A549 (cell line): ENCODE data around the gene FGR. TPM values are rescaled to one million over a fixed set of nuclear protein-coding genes. Genes with fewer than 3 reads are reported as not detected.

Experiments
- ATAC-seq, 2 experiments: fragments of 200-7000 bp in 1 of 2; fragments of >200 bp in 1 of 2; cut with Nextera tagmentation in 1 of 2; cut with Tn5 transposase in 1 of 2; 3 replicates each; pipeline versions ENCODE4 v1.8.0 to v1.9.1; 2018 to 2020; ENCODE audit warnings: mild to moderate bottlenecking in 1 of 2, moderate library complexity in 1 of 2
- CTCF ChIA-PET: fragments of 300-600 bp; sonication (Branson Sonifier 250); formaldehyde crosslinking; extraction: SDS; loops from one replicate; lab custom pipeline; 2021; ENCODE audit warnings: antibody characterized with exemption, inconsistent platforms; lab: Yijun Ruan, JAX
- POLR2A ChIA-PET: fragments of 350-600 bp; formaldehyde crosslinking; extraction: SDS; loops from one replicate; lab custom pipeline; 2021; ENCODE audit warnings: antibody characterized with exemption, inconsistent platforms; lab: Yijun Ruan, JAX
- DNase-seq, 2 experiments: peaks; one replicate each; pipeline versions ENCODE4 v3.0.0 to v3.0.0-alpha.2; 2011 to 2016; ENCODE audit warnings: low read depth in 1 of 2, low spot score in 1 of 2
- FAIRE-seq: peaks from 2 replicates; lab custom pipeline; 2011; peaks lifted over from hg19 to GRCh38; lab: Jason Lieb, UNC
- H3K27ac ChIP-seq, 2 experiments: fragments of >200 bp; sonication (Bioruptor Twin); formaldehyde crosslinking; 3 replicates each; pipeline ENCODE4 v1.5.1; 2016 to 2017
- H3K4me1 ChIP-seq: fragments of >200 bp; sonication (Bioruptor Twin); formaldehyde crosslinking; 3 replicates; pipeline ENCODE4 v1.6.1; 2016
- H3K4me2 ChIP-seq: fragments of >200 bp; sonication (Bioruptor Twin); formaldehyde crosslinking; 3 replicates; pipeline ENCODE4 v1.6.1; 2016
- H3K4me3 ChIP-seq: fragments of >200 bp; sonication (Bioruptor Twin); formaldehyde crosslinking; 3 replicates; pipeline ENCODE4 v1.5.1; 2016
- H3K9me3 ChIP-seq: fragments of >200 bp; sonication (Bioruptor Twin); formaldehyde crosslinking; 3 replicates; pipeline ENCODE4 v1.6.1; 2016
- BHLHE40 ChIP-seq: IDR thresholded peaks from 2 replicates; pipeline ENCODE4 v1.6.1; 2012; ENCODE audit warnings: low read depth, low read length, inconsistent platforms
- CBX2 ChIP-seq: fragments of 200-600 bp; sonication (generic); IDR thresholded peaks from 2 replicates; pipeline ENCODE4 v1.6.1; 2016; ENCODE audit warnings: low read depth, mild to moderate bottlenecking, borderline replicate concordance
- CEBPB ChIP-seq, 2 experiments: fragments of >200 bp in 1 of 2; sonication (Bioruptor Twin) in 1 of 2; formaldehyde crosslinking in 1 of 2; IDR thresholded peaks; 2 replicates each; pipeline ENCODE4 v1.6.1; 2012 to 2016
- FOXS1 ChIP-seq: fragments of 250-450 bp; sonication (Bioruptor Pico); IDR thresholded peaks from 2 replicates; pipeline ENCODE4 v1.5.0; 2020; ENCODE audit warnings: mild to moderate bottlenecking, moderate library complexity
- HDAC2 ChIP-seq: fragments of 200-600 bp; sonication (generic); IDR thresholded peaks from 2 replicates; pipeline ENCODE4 v1.6.1; 2016
- HOXA7 ChIP-seq: fragments of 250-450 bp; sonication (Bioruptor Pico); IDR thresholded peaks from 2 replicates; pipeline ENCODE4 v1.5.0; 2020; ENCODE audit warnings: mild to moderate bottlenecking, moderate library complexity
- HOXB5 ChIP-seq: fragments of 250-450 bp; sonication (Bioruptor Pico); IDR thresholded peaks from 2 replicates; pipeline ENCODE4 v1.5.0; 2020; ENCODE audit warnings: mild to moderate bottlenecking, moderate library complexity
- JUNB ChIP-seq: fragments of >200 bp; sonication (Bioruptor Twin); formaldehyde crosslinking; IDR thresholded peaks from 2 replicates; pipeline ENCODE4 v1.6.1; 2016
- MAFK ChIP-seq: fragments of 450-650 bp; IDR thresholded peaks from 2 replicates; pipeline ENCODE4 v1.6.1; 2014; ENCODE audit not compliant: partially characterized antibody
- MYC ChIP-seq: IDR thresholded peaks from 2 replicates; pipeline ENCODE4 v1.6.1; 2012; ENCODE audit warnings: mild to moderate bottlenecking, inconsistent platforms, low read length, improper control_type of control experiment, borderline replicate concordance
- NR3C1 ChIP-seq: fragments of >200 bp; sonication (Bioruptor Twin); formaldehyde crosslinking; IDR thresholded peaks from 3 replicates; pipeline ENCODE4 v1.6.1; 2017
- POLR2A ChIP-seq: IDR thresholded peaks from 2 replicates; pipeline ENCODE4 v1.6.1; 2012; ENCODE audit warnings: mild to moderate bottlenecking, low read length
- RCOR1 ChIP-seq: fragments of 150-350 bp; IDR thresholded peaks from 2 replicates; pipeline ENCODE4 v1.6.1; 2014; ENCODE audit warnings: antibody characterized with exemption, low read length, low read depth
- RFX5 ChIP-seq: fragments of 450-650 bp; IDR thresholded peaks from 2 replicates; pipeline ENCODE4 v1.7.1; 2014; ENCODE audit warnings: antibody characterized with exemption, mild to moderate bottlenecking, moderate library complexity
- TP53 ChIP-seq: fragments of 250-450 bp; sonication (Bioruptor Pico); IDR thresholded peaks from 2 replicates; pipeline ENCODE4 v1.5.0; 2021; ENCODE audit warnings: mild to moderate bottlenecking, moderate library complexity
- ZNF302 ChIP-seq: fragments of 250-450 bp; sonication (Bioruptor Pico); IDR thresholded peaks from 2 replicates; pipeline ENCODE4 v1.9.0; 2021; ENCODE audit warnings: inconsistent platforms, mild to moderate bottlenecking, moderate library complexity
- ZSCAN20 ChIP-seq: fragments of 250-450 bp; sonication (Bioruptor Pico); IDR thresholded peaks from 2 replicates; pipeline ENCODE4 v1.8.0; 2022; ENCODE audit warnings: mild to moderate bottlenecking, moderate library complexity
- WGBS: methylation state at CpG from one replicate; pipeline ENCODE4 v1.1.6; 2017; ENCODE audit errors: missing lambda C conversion rate; 5-methylcytosine and 5-hydroxymethylcytosine counted together
- polyA plus RNA-seq, 4 experiments: library from polyadenylated mRNA; depleted of rRNA in 3 of 4; stranded (reverse); fragments of >200 nt; fragmentation: RNase III in 1 of 4; extraction: RNeasy Plus Mini Kit Qiagen cat#74134 plus additional on column Dnase treatment in 1 of 4; gene quantifications; 2 replicates in 3 of 4; 3 replicates in 1 of 4; pipeline ENCODE4 v1.2.3, GENCODE V29; 2011 to 2017
- TF ChIP-seq, protein P1 (sequence below): IDR thresholded peaks from 2 replicates; pipeline ENCODE4 v1.6.1; 2012
- TF ChIP-seq, protein P2 (sequence below): fragments of 250-450 bp; sonication (Bioruptor Pico); IDR thresholded peaks from 2 replicates; pipeline ENCODE4 v1.5.0; 2021; ENCODE audit warnings: mild to moderate bottlenecking, moderate library complexity, borderline replicate concordance
- TF ChIP-seq, protein P3 (sequence below): IDR thresholded peaks from 2 replicates; pipeline ENCODE4 v1.6.1; 2012
- TF ChIP-seq, protein P4 (sequence below): IDR thresholded peaks from 2 replicates; pipeline ENCODE4 v1.6.1; 2012; ENCODE audit warnings: low read depth, borderline replicate concordance
- TF ChIP-seq, protein P5 (sequence below): fragments of 200-600 bp; sonication (generic); IDR thresholded peaks from 2 replicates; pipeline ENCODE4 v1.6.1; 2016; ENCODE audit warnings: antibody characterized with exemption, mild to moderate bottlenecking, moderate library complexity
- TF ChIP-seq, protein P6 (sequence below): fragments of >200 bp; sonication (Bioruptor Twin); formaldehyde crosslinking; IDR thresholded peaks from 3 replicates; pipeline ENCODE4 v1.6.1; 2016

FGR gene
- polyA plus RNA-seq, 2 of the 4 experiments (the other 2 are of a cell fraction) = not detected

DNA sequence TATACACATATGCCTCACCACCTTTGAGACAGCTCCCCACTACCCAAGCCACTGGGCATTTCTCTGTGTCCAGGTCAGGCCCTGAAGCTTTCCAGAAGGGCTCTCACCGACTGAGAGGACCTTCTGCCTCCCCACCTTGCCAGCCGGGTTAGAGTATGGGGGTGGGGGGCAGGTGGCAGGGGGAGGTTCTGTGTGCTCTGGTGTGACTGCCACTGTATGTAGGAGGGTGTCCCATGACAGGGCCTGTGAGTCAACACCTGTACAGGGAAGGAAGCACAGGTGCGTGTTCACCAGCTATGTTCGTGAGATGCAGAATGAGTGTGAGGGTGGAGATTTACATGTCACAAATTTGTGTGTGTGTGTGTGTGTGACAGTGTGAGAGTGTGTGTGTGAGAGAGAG lies 38.0 kb downstream of the FGR start (continued):
- TF ChIP-seq NR3C1 (no peak), RCOR1 (no peak)

DNA sequence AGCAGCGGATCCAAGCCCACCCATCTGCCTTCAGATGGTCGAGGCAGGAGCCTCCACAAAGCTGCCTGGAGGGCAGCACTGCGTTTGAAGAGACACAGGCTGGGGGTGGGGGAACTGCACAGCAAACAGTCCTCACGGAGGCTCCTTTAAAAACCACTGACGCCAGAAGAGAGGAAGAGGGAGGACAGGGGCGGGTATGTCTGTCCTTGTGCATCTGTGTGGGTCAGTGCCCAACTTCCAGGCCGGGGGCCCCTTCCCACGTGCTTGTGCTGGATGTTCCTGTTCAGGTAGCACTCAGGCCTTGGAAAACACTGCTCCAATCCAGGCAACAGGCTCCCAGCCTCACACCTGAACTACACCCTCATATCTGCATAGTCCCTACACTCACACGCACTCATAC lies 38.7 kb downstream of the FGR start:
- TF ChIP-seq CBX2 (no peak), FOXS1 (CRISPR knock-in tag) (no peak), MYC (no peak), MAFK (no peak), HOXB5 (CRISPR knock-in tag) (no peak), RCOR1 (no peak), RFX5 (no peak), ZNF302 (CRISPR knock-in tag) (no peak)
- TF ChIP-seq, protein P1, sequence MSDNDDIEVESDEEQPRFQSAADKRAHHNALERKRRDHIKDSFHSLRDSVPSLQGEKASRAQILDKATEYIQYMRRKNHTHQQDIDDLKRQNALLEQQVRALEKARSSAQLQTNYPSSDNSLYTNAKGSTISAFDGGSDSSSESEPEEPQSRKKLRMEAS = no peak
- TF ChIP-seq, protein P2, sequence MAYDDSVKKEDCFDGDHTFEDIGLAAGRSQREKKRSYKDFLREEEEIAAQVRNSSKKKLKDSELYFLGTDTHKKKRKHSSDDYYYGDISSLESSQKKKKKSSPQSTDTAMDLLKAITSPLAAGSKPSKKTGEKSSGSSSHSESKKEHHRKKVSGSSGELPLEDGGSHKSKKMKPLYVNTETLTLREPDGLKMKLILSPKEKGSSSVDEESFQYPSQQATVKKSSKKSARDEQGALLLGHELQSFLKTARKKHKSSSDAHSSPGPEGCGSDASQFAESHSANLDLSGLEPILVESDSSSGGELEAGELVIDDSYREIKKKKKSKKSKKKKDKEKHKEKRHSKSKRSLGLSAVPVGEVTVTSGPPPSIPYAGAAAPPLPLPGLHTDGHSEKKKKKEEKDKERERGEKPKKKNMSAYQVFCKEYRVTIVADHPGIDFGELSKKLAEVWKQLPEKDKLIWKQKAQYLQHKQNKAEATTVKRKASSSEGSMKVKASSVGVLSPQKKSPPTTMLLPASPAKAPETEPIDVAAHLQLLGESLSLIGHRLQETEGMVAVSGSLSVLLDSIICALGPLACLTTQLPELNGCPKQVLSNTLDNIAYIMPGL = no peak
- DNase-seq (no peak), ATAC-seq (no peak), FAIRE-seq (no peak)
- peaks cover 61% of the 10 kb centered on the region for H3K4me1 ChIP-seq
- no peaks in the 10 kb centered on the region for H3K9me3 ChIP-seq
- POLR2A ChIA-PET = no interaction called here
- no peak overlapping the region for H3K4me2 ChIP-seq
- CTCF ChIA-PET = interaction anchor here (0.7 to 23.7 kb wide), 6 partner anchors 10 to 40 kb away, joined by 3 to 314 read pairs (median 4); no protein-coding TSS in a partner anchor
- no peak overlapping the region; a peak in 1 of 6 replicates for H3K27ac ChIP-seq
- H3K4me3 ChIP-seq = no peak overlapping the region
- 70% methylated on average over 9 of the region's 9 CpGs for WGBS

DNA sequence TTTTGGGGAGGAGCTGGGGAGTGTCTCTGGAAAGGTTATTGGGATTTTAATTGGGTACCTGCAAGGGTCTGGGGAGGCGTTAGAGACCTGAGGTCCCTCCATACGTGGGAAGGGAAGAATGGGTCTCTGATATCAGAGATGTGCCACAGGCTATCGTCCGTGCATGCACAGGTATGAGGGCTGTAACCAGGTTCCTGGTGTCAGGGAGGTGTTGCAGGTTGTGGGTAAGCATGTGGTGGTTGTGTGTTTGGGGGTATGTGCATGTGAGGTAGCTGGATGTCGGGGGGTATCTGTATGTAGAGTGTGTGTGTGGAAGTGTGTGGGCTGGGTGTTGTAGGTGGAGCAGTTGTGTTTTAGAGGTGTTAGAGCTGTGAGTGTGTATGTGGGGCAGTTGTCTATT lies 39.4 kb downstream of the FGR start:
- H3K9me3 ChIP-seq = no peaks in the 10 kb centered on the region
- no peak overlapping the region; the same call in 2 of the 3 replicates for H3K4me2 ChIP-seq
- TF ChIP-seq, protein P3, sequence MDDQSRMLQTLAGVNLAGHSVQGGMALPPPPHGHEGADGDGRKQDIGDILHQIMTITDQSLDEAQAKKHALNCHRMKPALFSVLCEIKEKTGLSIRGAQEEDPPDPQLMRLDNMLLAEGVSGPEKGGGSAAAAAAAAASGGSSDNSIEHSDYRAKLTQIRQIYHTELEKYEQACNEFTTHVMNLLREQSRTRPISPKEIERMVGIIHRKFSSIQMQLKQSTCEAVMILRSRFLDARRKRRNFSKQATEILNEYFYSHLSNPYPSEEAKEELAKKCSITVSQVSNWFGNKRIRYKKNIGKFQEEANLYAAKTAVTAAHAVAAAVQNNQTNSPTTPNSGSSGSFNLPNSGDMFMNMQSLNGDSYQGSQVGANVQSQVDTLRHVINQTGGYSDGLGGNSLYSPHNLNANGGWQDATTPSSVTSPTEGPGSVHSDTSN = no peak
- TF ChIP-seq, protein P4, sequence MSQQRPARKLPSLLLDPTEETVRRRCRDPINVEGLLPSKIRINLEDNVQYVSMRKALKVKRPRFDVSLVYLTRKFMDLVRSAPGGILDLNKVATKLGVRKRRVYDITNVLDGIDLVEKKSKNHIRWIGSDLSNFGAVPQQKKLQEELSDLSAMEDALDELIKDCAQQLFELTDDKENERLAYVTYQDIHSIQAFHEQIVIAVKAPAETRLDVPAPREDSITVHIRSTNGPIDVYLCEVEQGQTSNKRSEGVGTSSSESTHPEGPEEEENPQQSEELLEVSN = no peak
- TF ChIP-seq POLR2A (no peak), HDAC2 (no peak), BHLHE40 (no peak), CBX2 (no peak), MAFK (no peak), HOXA7 (CRISPR knock-in tag) (no peak), RCOR1 (no peak), TP53 (no peak), ZSCAN20 (CRISPR knock-in tag) (no peak), JUNB (no peak), CEBPB (IDR thresholded peaks at IDR 0.05) (no peak)
- TF ChIP-seq, protein P5, sequence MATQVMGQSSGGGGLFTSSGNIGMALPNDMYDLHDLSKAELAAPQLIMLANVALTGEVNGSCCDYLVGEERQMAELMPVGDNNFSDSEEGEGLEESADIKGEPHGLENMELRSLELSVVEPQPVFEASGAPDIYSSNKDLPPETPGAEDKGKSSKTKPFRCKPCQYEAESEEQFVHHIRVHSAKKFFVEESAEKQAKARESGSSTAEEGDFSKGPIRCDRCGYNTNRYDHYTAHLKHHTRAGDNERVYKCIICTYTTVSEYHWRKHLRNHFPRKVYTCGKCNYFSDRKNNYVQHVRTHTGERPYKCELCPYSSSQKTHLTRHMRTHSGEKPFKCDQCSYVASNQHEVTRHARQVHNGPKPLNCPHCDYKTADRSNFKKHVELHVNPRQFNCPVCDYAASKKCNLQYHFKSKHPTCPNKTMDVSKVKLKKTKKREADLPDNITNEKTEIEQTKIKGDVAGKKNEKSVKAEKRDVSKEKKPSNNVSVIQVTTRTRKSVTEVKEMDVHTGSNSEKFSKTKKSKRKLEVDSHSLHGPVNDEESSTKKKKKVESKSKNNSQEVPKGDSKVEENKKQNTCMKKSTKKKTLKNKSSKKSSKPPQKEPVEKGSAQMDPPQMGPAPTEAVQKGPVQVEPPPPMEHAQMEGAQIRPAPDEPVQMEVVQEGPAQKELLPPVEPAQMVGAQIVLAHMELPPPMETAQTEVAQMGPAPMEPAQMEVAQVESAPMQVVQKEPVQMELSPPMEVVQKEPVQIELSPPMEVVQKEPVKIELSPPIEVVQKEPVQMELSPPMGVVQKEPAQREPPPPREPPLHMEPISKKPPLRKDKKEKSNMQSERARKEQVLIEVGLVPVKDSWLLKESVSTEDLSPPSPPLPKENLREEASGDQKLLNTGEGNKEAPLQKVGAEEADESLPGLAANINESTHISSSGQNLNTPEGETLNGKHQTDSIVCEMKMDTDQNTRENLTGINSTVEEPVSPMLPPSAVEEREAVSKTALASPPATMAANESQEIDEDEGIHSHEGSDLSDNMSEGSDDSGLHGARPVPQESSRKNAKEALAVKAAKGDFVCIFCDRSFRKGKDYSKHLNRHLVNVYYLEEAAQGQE = no peak
- TF ChIP-seq, protein P2 = no peak
- TF ChIP-seq, protein P6, sequence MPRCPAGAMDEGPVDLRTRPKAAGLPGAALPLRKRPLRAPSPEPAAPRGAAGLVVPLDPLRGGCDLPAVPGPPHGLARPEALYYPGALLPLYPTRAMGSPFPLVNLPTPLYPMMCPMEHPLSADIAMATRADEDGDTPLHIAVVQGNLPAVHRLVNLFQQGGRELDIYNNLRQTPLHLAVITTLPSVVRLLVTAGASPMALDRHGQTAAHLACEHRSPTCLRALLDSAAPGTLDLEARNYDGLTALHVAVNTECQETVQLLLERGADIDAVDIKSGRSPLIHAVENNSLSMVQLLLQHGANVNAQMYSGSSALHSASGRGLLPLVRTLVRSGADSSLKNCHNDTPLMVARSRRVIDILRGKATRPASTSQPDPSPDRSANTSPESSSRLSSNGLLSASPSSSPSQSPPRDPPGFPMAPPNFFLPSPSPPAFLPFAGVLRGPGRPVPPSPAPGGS = no peak
- POLR2A ChIA-PET = no interaction called here
- peaks cover 61% of the 10 kb centered on the region for H3K4me1 ChIP-seq
- no peak overlapping the region for H3K4me3 ChIP-seq
- DNase-seq = no peak
- CTCF ChIA-PET = interaction anchor here (0.7 to 23.7 kb wide), 6 partner anchors 9 to 39 kb away, joined by 3 to 314 read pairs (median 4); no protein-coding TSS in a partner anchor
- 94% methylated on average over 5 of the region's 5 CpGs for WGBS
- no peak for FAIRE-seq
- ATAC-seq = no peak
- no peak overlapping the region; a peak in 1 of 6 replicates for H3K27ac ChIP-seq
